ENCODE measurements around the gene SRSF7.

DNA sequence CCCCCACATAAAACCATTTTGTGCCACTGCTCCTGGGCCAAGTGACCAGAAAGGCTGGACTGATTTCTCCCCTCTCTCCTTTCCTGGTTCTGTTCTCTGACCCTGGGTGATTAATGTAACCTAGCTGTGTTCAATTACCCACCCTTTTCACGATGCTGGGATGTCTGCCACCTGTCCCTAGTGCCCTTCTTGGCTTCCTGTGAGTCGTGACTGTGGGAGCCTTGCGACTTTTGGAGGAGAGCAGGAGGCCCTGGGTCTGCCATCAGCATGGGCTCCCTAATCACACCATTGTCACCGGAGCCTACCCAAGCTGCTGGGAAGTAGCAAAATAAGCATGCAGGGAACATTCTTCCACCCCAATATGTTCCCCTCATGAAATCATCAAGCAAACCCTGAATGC lies 38.3 kb downstream of the SRSF7 start:
- no peak for TF ChIP-seq POLR2A (IDR thresholded peaks at IDR 0.05)
- TF ChIP-seq, protein P1, sequence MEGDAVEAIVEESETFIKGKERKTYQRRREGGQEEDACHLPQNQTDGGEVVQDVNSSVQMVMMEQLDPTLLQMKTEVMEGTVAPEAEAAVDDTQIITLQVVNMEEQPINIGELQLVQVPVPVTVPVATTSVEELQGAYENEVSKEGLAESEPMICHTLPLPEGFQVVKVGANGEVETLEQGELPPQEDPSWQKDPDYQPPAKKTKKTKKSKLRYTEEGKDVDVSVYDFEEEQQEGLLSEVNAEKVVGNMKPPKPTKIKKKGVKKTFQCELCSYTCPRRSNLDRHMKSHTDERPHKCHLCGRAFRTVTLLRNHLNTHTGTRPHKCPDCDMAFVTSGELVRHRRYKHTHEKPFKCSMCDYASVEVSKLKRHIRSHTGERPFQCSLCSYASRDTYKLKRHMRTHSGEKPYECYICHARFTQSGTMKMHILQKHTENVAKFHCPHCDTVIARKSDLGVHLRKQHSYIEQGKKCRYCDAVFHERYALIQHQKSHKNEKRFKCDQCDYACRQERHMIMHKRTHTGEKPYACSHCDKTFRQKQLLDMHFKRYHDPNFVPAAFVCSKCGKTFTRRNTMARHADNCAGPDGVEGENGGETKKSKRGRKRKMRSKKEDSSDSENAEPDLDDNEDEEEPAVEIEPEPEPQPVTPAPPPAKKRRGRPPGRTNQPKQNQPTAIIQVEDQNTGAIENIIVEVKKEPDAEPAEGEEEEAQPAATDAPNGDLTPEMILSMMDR (IDR thresholded peaks at IDR 0.05) = no peak
